ENCODE results near the gene HS3ST2.

Gene HS3ST2

DNA sequence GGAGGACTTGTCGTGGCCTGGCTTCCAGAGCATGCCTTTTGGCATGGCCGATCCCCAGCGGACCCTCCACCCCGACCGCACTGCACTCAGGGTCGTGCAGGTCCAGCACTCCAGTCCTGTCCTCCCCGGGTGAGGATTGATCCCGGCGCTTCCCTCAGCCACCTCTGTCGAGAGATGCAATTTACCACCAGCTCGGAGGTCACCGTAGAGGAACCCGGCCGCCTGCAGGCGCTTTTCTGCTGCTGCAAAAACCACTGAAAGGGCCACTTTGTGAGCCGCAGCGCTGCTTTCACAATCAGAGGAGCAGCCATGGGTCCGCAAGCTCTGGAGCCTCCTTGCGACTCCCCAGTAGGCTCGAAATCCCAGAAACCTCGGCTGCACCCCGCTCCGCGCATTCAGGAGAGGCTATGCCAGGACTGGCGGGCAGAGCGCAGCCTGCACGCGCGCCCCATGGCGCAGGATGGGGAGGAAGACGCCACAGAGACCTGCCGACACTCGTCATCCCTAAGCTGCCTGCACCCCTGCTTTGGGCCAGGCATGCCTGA, 134.2 kb downstream of the HS3ST2 start:
- TF ChIP-seq SPI1 (IDR thresholded peaks at IDR 0.05; ENCODE audit: low read depth, low read length): no peak
- TF ChIP-seq TAF1 (IDR thresholded peaks at IDR 0.05; ENCODE audit: low read depth, low read length): no peak
- TF ChIP-seq POLR2A (IDR thresholded peaks at IDR 0.05; ENCODE audit: low read depth, low read length): no peak
- no peak for TF ChIP-seq POLR2AphosphoS5 (IDR thresholded peaks at IDR 0.05; ENCODE audit: low read depth, low read length)
- FAIRE-seq (no peak), DNase-seq (ENCODE audit: insufficient read length, low spot score) (peak; percentile 14)

GRCh38 chr16:22948603-22949368, 134.8 kb downstream of the HS3ST2 start:
- TF ChIP-seq PAX5 (IDR thresholded peaks at IDR 0.05; ENCODE audit: insufficient read depth, low read length, severe bottlenecking) (no peak), POLR2A (IDR thresholded peaks at IDR 0.05; ENCODE audit: low read depth, low read length) (no peak), POLR2AphosphoS5 (IDR thresholded peaks at IDR 0.05; ENCODE audit: low read depth, low read length) (no peak), POU2F2 (IDR thresholded peaks at IDR 0.05; ENCODE audit: low read depth, low read length) (no peak), SPI1 (IDR thresholded peaks at IDR 0.05; ENCODE audit: low read depth, low read length) (no peak)
- FAIRE-seq: peak; percentile 52
- peak; percentile 52 for DNase-seq (ENCODE audit: insufficient read length, low spot score)

- TF ChIP-seq POLR2AphosphoS5 (IDR thresholded peaks at IDR 0.05; ENCODE audit: low read depth, low read length) (no peak), SPI1 (IDR thresholded peaks at IDR 0.05; ENCODE audit: low read depth, low read length) (no peak), PAX5 (IDR thresholded peaks at IDR 0.05; ENCODE audit: insufficient read depth, low read length, severe bottlenecking) (no peak), POLR2A (IDR thresholded peaks at IDR 0.05; ENCODE audit: low read depth, low read length) (no peak), POU2F2 (IDR thresholded peaks at IDR 0.05; ENCODE audit: low read depth, low read length) (no peak), TAF1 (IDR thresholded peaks at IDR 0.05; ENCODE audit: low read depth, low read length) (no peak)
- DNase-seq (ENCODE audit: insufficient read length, low spot score) (no peak), FAIRE-seq (no peak)
Observed at GRCh38 chr16:22955461-22956070, 141.6 kb downstream of the HS3ST2 start.

- TF ChIP-seq POLR2A (IDR thresholded peaks at IDR 0.05; ENCODE audit: low read depth, low read length): no peak
- TF ChIP-seq SPI1 (IDR thresholded peaks at IDR 0.05; ENCODE audit: low read depth, low read length): no peak
- no peak for TF ChIP-seq TAF1 (IDR thresholded peaks at IDR 0.05; ENCODE audit: low read depth, low read length)
- no peak for TF ChIP-seq POU2F2 (IDR thresholded peaks at IDR 0.05; ENCODE audit: low read depth, low read length)
- TF ChIP-seq PAX5 (IDR thresholded peaks at IDR 0.05; ENCODE audit: insufficient read depth, low read length, severe bottlenecking): no peak
- no peak for TF ChIP-seq POLR2AphosphoS5 (IDR thresholded peaks at IDR 0.05; ENCODE audit: low read depth, low read length)
- FAIRE-seq (no peak), DNase-seq (ENCODE audit: insufficient read length, low spot score) (no peak)
Observed at GRCh38 chr16:22961206-22961605, 147.2 kb downstream of the HS3ST2 start.

- TF ChIP-seq SPI1 (IDR thresholded peaks at IDR 0.05; ENCODE audit: low read depth, low read length): no peak
- TF ChIP-seq POLR2AphosphoS5 (IDR thresholded peaks at IDR 0.05; ENCODE audit: low read depth, low read length): no peak
- no peak for TF ChIP-seq PAX5 (IDR thresholded peaks at IDR 0.05; ENCODE audit: insufficient read depth, low read length, severe bottlenecking)
- no peak for TF ChIP-seq POU2F2 (IDR thresholded peaks at IDR 0.05; ENCODE audit: low read depth, low read length)
- TF ChIP-seq TAF1 (IDR thresholded peaks at IDR 0.05; ENCODE audit: low read depth, low read length): no peak
- no peak for TF ChIP-seq POLR2A (IDR thresholded peaks at IDR 0.05; ENCODE audit: low read depth, low read length)
- FAIRE-seq (no peak), DNase-seq (ENCODE audit: insufficient read length, low spot score) (no peak)
Observed at GRCh38 chr16:22962905-22963304, 148.9 kb downstream of the HS3ST2 start.

Measured in GM12891 (cell line).